Kasumi-1 (cell line): Measurements from ENCODE around the gene TESK2.
"Not testable (repeated sequence)": the region's sequence is repeated elsewhere in the genome, so short reads cannot be mapped to it uniquely, and the experiment has no call there.

Experiments used
- DNase-seq, 2 experiments: peaks; one replicate each; lab custom pipeline; 2025; lab: John Stamatoyannopoulos, UW

Gene TESK2

DNA sequence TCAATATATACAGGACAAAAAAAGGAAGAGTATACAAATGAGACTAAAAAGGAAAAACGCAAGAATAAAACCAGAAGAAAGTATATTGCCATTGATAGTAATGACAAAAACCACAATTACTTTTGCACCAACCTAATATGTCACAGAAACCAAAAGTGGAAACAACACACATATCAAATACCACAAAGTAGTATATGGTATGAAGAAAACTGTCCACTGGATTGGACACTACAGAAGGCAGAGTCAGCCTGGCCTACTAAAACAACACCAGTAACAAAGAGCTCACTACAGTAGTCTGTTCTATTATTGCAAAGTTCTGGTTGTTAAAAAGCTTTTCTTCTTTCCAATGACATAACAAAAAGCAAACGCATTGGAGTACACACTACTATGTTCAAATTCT lies 17.7 kb downstream of the TESK2 start:
- no peak for DNase-seq

DNA sequence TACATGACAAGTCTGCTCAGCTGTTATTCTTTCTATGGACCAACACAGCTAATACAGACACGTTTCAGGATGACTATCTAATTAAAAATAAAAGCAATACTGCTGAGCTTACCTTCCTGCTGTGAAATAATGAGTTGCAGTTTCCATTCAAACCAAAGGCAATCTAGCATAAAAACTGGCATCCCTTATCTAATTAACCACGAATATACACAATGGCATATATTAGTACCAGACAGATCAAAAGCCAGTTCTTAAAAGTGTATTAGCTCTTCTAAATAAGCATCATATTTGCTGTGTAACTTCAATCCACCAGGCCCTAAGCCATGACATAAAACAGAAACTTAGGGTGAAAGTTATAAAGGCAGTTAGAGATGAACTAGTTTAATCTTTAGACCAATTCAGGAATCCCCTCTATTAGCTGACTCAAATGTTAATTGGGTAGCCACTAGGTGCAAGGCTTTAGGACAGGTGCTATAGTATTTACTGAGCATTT lies 20.6 kb downstream of the TESK2 start:
- DNase-seq = no peak

DNA sequence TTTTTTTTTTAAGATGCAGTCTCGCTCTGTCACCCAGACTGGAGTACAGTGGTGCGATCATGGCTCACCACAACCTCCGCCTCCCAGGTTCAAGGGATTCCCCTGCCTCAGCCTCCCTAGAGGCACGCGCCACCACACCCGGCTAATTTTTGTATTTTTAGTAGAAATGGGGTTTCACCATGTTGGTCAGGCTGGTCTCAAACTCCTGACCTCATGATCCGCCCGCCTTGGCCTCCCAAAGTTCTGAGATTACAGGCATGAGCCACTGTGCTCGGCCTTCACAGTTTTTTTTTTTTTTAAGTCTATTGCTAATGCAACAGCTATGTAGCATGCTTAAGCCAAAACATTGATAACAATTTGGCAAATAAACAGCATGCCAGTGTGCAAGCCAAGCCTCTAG lies 23.6 kb downstream of the TESK2 start:
- not testable (repeated sequence) for DNase-seq

DNA sequence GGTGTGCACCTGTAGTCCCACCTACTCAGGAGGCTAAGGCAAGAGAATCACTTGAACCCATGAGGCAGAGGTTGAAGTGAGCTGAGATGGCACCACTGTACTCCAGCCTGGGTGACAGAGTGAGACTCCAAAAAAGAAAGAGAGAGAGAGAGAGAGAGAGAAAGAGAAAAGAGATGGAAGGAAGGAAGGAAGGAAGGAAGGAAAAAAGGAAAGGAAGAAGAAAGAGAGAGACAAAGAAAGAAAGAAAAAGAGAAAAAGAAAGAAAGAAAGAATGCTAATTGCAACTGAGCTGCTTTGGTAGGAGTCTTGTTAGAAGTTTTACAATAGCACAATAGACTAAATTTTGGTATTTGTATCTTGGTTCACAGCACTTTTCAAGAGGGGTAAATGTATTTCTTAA lies 25.7 kb downstream of the TESK2 start:
- no peak for DNase-seq

DNA sequence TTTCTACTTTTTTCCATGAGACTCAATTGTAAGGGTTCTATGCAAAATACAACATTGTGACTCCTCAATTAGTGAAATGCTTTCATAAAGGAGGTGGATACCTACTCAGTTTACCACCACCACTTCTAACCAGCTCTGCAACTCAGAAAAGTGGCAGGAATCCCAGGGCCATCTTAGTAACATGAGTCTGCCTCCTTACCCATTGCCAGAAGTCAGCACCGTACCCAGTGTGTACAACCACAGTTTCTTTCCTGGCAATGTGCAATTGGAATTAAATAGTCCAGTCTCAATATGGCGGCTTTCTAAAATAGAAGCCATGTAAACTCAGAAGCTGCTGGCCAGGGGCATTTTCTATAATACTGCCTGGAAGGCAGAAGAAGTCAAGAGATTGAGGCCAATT lies 32.1 kb downstream of the TESK2 start:
- DNase-seq = no peak

DNA sequence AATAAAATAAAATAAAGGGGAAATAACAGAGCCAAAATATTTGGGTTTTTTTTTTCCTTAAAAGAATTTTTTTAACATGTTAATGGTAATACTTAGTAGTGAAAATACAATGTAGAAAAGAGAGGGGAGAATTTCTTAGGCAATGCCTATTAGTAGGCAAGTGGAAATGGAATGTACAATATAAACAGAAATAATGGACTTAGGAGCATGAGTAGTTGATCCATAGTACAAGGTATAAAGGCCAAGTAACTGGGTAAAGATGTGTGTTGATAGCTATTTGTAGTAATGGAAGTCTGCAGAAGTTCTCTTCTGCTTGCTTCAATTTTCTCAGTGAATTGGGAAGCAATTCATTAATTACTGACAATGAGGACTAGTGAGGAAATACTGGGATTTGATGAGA lies 34.4 kb downstream of the TESK2 start:
- no peak for DNase-seq

DNA sequence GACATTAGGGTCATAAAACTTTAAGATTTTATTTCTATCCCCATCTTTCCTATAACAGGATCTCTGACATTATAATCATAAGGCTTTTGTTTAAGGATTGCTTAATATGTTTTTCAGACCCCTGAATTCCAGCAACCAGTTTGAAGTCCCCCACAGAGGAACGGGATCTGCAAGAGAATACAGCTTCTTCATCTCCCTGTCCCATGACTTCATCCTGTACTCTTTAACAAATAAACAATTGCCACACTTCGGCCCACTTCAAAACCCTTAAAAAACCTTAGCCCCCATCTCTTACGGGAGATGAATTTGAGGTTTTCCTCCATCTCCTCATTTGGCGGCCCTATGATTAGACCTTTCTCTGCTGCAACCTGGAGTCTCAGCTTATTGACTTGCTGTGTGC lies 35.8 kb downstream of the TESK2 start:
- DNase-seq = no peak

DNA sequence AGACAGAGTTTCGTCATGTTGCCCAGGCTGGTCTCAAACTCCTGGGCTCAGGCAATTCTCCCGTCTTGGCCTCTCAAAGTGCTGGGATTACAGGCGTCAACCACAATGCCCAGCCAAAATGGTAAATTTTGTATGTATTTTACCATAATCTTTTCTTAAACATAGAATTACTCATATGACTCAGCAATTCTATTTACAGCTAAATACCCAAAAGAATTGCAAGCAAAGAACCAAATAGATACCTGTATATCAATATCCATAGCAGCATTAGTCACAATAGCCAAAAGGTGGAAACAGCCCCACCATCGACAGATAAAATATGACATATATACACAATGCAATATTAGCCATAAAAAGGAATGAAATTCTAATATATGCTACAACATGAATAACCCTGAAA lies 36.5 kb downstream of the TESK2 start:
- no peak for DNase-seq

DNA sequence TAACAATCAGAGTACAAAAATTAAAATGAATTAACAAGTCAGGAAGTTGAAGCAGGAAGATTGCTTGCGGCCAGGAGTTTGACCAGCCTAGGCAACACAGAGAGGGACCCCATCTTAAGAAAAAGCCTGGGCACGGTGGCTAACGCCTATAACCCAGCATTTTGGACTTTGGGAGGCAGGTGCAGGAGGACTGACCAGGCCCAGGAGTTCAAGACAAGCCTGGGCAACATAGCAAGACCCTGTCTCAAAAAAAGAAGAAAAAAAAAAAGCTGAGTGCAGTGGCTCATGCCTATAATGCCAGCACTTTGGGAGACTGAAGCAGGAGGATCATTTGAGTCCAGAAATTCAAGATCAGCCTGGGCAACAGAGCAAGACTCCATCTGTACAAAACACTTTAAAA lies 38.5 kb downstream of the TESK2 start:
- no peak for DNase-seq

DNA sequence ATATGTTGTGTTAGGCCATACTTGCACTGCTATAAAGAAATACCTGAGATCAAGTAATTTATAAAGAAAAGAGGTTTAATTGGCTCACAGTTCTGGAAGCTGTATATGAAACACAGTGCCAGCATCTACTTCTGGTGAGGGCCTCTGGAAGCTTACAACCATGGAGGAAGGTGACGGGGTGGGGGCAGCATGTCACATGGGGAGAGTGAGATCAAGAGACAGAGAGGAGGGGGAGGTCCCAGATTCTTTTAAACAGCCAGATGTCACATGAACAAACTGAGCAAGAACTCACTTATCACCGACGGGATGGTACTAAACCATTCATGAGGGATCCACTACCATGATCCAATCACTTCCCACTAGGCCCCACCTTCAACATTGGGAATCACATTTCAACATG lies 42.6 kb downstream of the TESK2 start:
- DNase-seq = no peak

DNA sequence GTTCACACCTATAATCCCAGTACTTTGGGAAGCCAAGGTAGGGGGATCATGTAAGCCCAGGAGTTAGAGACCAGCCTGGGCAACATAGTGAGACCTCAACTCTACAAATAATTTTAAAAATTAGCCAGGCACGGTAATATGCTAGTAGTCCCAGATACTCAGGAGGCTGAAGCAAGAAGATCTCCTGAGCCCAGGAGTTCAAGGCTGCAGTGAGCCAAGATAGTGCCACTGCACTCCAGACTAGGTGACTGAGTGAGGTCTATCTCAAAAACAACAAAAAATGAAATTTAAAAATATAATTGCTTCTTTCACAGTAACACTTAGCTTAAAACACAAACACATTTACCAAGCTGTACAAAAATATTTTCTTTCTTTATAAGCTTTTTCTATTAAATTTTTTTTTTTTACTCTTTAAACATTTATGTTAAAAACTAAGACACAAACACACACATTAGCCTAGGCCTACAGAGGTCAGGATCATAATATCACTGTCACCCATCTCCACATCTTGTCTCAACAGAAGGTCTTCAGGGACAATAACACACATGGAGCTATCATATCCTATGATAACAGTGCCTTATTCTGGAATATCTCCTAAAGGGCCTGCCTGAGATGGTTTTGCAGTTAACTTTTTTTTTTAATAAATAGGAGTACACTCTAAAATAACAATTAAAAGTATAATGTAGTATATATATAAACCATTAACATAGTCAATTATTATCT lies 43.9 kb downstream of the TESK2 start:
- DNase-seq = no peak

DNA sequence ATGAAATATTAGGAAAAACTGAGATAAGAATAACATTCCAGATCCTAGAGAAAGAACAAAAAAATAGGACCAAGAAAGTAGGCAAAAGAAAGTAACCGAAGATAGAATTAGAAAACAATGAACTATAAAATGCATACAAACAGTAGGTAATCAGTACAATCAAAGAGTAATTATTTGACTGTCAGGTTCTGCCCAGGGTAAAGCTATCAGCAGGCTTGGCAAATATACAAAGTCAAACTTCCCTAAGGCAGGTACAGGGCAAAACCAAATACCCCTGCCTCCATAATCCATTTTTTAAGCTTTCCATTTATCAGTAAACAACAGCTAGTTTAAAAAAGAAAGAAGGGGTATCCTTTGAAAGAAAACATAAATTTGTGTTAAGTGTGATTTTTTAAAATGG lies 44.4 kb downstream of the TESK2 start:
- DNase-seq = no peak

DNA sequence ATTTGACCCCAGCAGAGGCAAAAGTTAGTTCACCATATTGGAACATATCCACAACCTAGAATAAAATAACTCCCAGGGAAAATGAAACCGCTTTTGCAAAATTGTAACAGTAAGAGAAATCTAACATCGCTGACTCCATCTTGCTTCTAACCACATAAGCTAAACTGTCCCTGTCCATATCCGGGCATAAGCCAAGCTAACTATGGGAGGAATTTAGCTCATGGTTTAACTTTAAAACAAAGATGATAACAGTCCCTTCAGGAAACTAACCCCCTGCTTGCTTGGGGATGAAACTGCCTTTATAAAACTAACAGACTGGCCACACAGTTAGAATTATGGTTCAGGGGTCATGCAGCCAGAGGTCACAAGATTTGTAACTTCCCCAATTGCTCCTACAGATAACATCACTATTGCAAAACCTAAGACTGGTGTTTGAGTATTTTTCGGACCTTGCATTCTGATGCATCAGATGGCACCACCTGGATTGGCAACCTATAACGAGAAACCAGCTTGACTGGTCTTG lies 46.3 kb downstream of the TESK2 start:
- no peak for DNase-seq

DNA sequence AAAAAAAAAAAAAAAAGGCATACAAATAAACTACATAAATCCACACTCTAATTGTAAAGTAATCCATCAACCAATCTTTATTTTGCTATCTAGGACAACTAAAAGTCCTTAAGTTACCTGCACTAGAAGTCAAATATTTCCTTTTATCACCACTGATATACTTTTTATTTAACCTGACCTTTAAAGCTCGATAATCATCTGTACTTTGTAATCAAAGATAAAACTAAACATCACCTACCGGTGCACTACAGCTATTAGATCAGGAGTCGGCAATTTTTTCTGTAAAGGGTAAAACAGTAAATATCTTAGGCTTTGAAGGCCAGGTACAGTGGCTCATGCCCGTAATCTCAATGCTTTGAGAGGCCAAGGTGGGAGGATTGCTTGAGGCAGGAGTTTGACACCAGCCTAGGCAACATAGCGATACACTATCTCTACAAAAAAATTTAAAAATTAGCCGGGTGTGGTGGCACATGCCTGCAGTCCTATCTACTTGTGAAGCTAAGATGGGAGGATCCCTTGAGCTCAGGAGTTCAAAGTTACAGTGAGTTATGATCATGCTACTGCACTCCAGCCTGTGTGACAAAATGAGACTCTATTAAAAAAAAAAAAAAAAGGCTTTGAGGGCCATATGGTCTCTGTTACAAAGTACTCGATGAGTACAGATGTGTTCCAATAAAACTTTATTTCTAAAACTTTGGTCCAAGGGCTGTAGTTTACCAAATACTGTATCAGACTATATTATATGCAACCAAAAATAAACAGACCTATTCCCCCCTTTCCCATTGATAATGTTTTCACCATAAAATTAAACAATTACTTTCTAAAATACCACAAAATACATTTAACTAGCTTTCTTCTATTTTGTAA lies 47.1 kb downstream of the TESK2 start:
- DNase-seq = no peak

DNA sequence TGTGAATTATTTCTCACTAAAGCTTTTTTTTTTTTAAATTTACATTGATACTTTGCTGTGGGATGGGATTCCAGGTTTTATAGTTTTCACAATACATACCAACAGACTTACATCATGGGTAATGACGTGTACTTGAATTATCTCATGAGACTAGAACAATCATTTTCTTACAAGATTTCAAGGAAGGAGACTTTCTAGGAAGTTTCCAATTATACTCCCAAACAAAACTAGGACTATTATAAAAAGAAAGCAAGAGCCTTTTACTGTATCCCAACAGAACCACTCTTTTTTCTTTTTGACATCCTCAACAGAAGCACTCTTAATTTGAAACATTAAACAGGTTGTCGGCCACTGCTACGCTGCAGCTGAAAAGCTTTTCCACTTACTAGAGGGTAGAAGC lies 48.7 kb downstream of the TESK2 start:
- DNase-seq = no peak

DNA sequence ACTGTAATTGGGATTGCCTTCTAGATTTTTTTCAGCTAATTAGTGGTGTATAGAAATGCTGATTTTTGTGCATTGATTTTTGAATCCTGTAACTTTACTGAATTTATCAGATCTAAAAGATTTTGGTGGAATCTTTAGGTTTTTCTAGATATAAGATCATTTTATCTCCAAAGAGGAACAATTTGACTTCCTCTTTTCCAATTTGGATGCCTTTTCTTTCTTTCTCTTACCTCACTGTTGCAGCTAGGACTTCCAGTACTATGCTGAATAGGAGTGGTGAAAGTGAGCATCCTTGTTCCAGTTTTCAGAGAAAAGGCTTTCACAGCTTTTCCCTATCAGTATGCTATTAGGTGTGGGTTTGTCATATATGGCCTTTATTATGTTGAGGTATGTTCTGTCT lies 53.6 kb downstream of the TESK2 start:
- DNase-seq = peak; percentile 4 to 19

DNA sequence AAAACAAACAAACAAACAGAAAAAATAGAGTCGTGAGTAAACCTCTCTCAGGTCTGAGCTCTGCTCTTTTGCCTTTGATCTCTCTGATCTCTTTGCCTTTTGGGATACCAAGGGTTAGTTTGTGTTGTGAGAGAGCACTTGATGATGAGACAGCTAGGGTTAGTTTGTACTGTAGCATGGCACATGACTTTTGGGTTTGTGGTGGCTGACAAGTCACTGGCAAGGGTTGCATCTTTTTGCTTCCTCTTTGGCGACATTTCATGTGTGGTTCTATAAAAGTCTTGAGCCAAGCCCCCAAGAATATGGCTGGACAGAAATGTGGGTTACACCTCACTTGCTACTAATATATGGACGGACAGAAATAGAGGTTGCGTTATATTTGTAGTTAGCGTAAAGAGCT lies 60.5 kb downstream of the TESK2 start:
- peak; percentile 15 to 17 for DNase-seq

DNA sequence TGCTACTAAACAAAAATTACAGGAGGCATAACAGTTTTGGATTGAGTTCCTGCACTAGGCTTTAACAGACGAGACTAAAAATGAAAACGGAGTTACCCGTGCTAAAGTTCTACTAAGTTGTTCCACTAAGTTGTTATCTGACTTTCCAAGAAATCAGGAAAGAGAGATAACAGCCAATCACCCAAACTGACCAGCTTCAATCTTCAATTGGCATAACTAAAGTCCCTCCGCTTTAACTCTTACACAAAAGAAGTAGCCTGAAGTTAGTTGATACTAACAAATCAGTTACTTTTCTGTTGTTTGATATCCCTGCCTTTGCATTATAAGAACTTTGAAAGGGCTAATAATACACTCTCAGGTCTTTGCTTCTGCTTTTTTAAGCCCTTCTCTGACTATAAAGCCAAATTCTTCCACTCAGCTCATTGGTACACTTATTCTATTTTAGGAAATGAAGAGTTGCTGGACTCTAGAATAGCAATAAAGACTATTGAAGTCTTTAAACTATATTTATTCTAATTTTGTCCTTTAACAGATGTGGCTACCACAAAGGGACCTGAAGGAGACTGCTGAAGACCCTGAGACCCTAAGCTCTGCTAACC lies 61.3 kb downstream of the TESK2 start:
- DNase-seq = peak in 1 of 2 experiments; percentile 11

DNA sequence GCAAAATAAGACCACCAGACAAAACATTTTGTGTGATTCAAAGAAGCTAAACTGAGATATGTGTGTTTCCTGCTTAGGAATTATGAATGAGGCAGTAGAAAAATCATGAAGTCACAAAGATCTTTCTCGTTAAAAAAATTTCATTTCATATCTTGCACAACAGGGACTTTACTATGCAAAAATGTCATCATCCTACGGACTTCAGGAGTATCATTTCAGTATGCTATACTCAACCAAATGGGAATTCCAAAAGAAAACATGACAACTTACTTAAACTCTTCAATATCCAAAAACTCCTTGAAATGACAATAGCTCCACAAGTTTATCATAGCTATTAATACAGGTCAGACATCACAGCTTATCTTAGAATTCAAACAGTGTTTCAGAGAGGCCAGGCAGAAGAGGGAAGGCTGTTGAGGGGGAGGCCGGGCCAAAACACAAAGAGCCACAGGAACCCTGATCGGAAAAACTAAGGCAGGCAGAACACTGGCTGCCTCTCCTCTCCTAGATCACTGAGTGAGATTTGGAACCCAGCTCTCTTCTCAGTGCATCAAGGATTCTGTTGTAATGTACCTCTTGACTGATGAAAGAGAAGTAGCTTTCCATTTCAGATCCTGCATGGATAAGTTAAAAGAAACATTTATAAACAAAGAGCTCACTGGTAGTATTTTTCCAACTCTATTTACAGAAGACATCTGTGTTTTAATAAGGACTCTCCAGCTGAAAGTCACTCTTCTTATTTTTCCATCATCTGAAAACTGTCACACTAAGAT lies 66.9 kb downstream of the TESK2 start:
- DNase-seq = no peak

DNA sequence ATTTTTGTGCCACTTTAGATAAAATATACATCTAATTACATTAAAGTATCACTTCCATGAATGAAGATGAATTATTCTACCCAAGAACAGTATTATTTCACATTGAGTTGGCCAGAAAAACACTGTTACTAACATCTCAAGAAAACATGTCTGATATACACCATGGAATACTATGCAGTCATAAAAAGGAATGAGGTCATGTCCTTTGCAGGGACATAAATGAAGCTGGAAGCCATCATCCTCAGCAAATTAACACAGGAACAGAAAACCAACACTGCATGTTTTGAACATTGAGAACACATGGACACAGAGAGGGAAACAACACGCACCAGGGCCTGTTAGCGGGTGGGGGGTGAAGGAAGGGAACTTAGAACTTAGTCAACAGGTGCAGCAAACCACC lies 69.0 kb downstream of the TESK2 start:
- DNase-seq = no peak

DNA sequence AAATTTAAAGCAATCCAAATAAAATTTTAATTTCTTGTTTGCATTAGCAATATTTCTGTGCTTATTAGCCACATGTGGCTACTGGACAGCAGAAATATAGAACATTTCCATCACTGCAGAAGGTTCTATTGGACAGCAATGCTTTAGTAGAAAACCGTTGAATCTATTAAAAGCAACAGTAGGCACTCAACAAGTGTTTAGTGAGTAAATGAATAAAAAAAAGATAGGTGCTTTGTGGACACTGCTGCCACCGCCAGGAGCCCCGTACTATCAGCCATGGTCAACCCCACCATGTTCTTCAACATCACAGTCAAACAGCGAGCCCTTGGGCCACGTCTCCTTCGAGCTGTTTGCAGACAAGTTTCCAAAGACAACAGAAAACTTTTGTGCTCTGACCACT lies 76.2 kb downstream of the TESK2 start:
- no peak for DNase-seq

DNA sequence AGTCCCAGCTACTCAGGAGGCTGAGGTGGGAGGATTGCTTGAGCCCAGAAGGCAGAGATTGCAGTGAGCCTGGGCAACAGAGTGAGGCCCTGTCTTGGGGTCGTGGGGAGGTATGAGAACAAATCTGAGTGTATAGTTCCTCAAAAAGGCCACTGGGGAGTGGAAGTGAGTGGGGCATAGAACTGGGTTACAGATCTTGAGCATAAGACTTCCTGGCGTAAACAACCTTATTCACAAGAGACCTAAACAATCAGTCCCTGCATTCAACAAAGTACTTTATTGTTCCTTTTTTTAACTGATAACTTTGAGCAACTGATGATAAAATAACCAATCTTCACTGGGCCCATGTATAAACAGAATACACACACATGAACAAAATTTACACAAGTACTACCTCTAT lies 78.1 kb downstream of the TESK2 start:
- DNase-seq = no peak
